Measurements from ENCODE around the gene ITIH4. TPM values are rescaled to one million over a fixed set of nuclear protein-coding genes. Genes with fewer than 3 reads are reported as not detected.

Gene ITIH4
- polyA plus RNA-seq, 1 of the 3 experiments (the other 2 are of a cell fraction) = 2.0 TPM

DNA sequence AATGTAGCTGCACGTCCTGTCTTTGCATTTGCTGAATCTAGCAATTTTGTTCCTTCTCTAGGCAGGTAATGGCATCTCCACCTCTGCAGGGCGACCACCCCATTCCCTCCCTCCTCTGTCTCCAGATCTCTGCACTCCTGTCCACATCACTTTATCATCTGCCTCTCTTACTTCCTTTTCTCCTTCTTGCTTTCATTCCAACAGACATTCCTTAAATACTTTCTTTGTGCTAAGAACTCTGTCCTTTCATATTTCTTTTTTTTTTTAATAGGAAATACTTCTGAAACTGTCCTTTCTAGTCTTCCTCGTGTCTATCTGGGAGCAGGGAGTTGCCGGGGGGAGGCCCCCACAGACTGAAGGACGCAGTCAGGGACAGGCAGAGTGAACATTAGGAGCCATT is 28.6 kb downstream of the ITIH4 start:
- Histone ChIP-seq H3K79me2 (ENCODE audit: insufficient read depth) (no peaks in the 10 kb centered on the region), H3F3A (replicated peaks; ENCODE audit: insufficient read depth) (peaks cover 3% of the 10 kb centered on the region), H3K9me3 (no peaks in the 10 kb centered on the region), H3K27ac (ENCODE audit: low read depth in 2 of 2, low read length in 1 of 2) (peak overlapping the region in 1 of 2 experiments; percentile 11; a peak in 1 of 4 replicates), H3K36me3 (replicated peaks in 1 of 2; ENCODE audit: control insufficient read depth in 1 of 2, insufficient read depth in 2 of 2, low read length in 1 of 2) (no peaks in the 10 kb centered on the region), H3K9me2 (no peaks in the 10 kb centered on the region), H3K9ac (no peak overlapping the region), H3K4me3 (ENCODE audit: low read depth in 2 of 2, low read length in 1 of 2) (no peak overlapping the region), H3K4me1 (ENCODE audit: control insufficient read depth in 1 of 2, insufficient read depth in 2 of 2, low read depth in 1 of 2, low read length in 1 of 2) (no peaks in the 10 kb centered on the region; a peak in 2 of 4 replicates), H3K4me2 (0 out of 2 replicates have a peak overlapping the region, but pooled peaks have one; percentile 19), H3K27me3 (ENCODE audit: insufficient read depth) (no peaks in the 10 kb centered on the region), H2AFZ (ENCODE audit: low read depth) (no peak overlapping the region), H4K20me1 (ENCODE audit: insufficient read depth) (no peaks in the 10 kb centered on the region)
- no peak for DNase-seq
- ChIA-PET CTCF (no interaction called here), POLR2A (no interaction called here)
- 46% methylated on average over 5 of the region's 5 CpGs for WGBS (ENCODE audit: low lambda C conversion rate)
- TF ChIP-seq, protein P1, sequence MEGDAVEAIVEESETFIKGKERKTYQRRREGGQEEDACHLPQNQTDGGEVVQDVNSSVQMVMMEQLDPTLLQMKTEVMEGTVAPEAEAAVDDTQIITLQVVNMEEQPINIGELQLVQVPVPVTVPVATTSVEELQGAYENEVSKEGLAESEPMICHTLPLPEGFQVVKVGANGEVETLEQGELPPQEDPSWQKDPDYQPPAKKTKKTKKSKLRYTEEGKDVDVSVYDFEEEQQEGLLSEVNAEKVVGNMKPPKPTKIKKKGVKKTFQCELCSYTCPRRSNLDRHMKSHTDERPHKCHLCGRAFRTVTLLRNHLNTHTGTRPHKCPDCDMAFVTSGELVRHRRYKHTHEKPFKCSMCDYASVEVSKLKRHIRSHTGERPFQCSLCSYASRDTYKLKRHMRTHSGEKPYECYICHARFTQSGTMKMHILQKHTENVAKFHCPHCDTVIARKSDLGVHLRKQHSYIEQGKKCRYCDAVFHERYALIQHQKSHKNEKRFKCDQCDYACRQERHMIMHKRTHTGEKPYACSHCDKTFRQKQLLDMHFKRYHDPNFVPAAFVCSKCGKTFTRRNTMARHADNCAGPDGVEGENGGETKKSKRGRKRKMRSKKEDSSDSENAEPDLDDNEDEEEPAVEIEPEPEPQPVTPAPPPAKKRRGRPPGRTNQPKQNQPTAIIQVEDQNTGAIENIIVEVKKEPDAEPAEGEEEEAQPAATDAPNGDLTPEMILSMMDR (IDR thresholded peaks at IDR 0.05) = no peak
- TF ChIP-seq, protein P2, sequence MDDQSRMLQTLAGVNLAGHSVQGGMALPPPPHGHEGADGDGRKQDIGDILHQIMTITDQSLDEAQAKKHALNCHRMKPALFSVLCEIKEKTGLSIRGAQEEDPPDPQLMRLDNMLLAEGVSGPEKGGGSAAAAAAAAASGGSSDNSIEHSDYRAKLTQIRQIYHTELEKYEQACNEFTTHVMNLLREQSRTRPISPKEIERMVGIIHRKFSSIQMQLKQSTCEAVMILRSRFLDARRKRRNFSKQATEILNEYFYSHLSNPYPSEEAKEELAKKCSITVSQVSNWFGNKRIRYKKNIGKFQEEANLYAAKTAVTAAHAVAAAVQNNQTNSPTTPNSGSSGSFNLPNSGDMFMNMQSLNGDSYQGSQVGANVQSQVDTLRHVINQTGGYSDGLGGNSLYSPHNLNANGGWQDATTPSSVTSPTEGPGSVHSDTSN (IDR thresholded peaks at IDR 0.05) = no peak
- TF ChIP-seq JUND (IDR thresholded peaks at IDR 0.05) (no peak), GABPA (IDR thresholded peaks at IDR 0.05; ENCODE audit: low read depth) (no peak), GATA2 (CRISPR knock-in tag; IDR thresholded peaks at IDR 0.05) (no peak), SMC3 (IDR thresholded peaks at IDR 0.05; ENCODE audit: low read depth, low read length) (no peak), RAD21 (IDR thresholded peaks at IDR 0.05; ENCODE audit: low read length) (no peak), RXRA (IDR thresholded peaks at IDR 0.05; ENCODE audit: borderline replicate concordance, low read depth) (no peak), TAF1 (IDR thresholded peaks at IDR 0.05; ENCODE audit: borderline replicate concordance, low read depth, low read length) (no peak), ELF1 (IDR thresholded peaks at IDR 0.05) (no peak), POLR2AphosphoS5 (IDR thresholded peaks at IDR 0.05; ENCODE audit: low read depth, low read length) (no peak), FOXM1 (IDR thresholded peaks at IDR 0.05; ENCODE audit: low read depth) (no peak)
- TF ChIP-seq, protein P3, sequence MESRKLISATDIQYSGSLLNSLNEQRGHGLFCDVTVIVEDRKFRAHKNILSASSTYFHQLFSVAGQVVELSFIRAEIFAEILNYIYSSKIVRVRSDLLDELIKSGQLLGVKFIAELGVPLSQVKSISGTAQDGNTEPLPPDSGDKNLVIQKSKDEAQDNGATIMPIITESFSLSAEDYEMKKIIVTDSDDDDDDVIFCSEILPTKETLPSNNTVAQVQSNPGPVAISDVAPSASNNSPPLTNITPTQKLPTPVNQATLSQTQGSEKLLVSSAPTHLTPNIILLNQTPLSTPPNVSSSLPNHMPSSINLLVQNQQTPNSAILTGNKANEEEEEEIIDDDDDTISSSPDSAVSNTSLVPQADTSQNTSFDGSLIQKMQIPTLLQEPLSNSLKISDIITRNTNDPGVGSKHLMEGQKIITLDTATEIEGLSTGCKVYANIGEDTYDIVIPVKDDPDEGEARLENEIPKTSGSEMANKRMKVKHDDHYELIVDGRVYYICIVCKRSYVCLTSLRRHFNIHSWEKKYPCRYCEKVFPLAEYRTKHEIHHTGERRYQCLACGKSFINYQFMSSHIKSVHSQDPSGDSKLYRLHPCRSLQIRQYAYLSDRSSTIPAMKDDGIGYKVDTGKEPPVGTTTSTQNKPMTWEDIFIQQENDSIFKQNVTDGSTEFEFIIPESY (IDR thresholded peaks at IDR 0.05; ENCODE audit: borderline replicate concordance, low read depth) = no peak
- TF ChIP-seq, protein P4, sequence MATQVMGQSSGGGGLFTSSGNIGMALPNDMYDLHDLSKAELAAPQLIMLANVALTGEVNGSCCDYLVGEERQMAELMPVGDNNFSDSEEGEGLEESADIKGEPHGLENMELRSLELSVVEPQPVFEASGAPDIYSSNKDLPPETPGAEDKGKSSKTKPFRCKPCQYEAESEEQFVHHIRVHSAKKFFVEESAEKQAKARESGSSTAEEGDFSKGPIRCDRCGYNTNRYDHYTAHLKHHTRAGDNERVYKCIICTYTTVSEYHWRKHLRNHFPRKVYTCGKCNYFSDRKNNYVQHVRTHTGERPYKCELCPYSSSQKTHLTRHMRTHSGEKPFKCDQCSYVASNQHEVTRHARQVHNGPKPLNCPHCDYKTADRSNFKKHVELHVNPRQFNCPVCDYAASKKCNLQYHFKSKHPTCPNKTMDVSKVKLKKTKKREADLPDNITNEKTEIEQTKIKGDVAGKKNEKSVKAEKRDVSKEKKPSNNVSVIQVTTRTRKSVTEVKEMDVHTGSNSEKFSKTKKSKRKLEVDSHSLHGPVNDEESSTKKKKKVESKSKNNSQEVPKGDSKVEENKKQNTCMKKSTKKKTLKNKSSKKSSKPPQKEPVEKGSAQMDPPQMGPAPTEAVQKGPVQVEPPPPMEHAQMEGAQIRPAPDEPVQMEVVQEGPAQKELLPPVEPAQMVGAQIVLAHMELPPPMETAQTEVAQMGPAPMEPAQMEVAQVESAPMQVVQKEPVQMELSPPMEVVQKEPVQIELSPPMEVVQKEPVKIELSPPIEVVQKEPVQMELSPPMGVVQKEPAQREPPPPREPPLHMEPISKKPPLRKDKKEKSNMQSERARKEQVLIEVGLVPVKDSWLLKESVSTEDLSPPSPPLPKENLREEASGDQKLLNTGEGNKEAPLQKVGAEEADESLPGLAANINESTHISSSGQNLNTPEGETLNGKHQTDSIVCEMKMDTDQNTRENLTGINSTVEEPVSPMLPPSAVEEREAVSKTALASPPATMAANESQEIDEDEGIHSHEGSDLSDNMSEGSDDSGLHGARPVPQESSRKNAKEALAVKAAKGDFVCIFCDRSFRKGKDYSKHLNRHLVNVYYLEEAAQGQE (IDR thresholded peaks at IDR 0.05; ENCODE audit: low read depth, low read length) = no peak

Measured in SK-N-SH (cell line).